Keratinocyte (primary cell): ENCODE data around the gene ABCC3. TPM values are rescaled to one million over a fixed set of nuclear protein-coding genes. Genes with fewer than 3 reads are reported as not detected.

Source experiments
- DNase-seq: peaks from one replicate; pipeline ENCODE4 v3.0.0-alpha.2; 2011; ENCODE audit warnings: low read depth, missing footprints, low spot score
- FAIRE-seq: peaks from 2 replicates; lab custom pipeline; 2011; peaks lifted over from hg19 to GRCh38; lab: Jason Lieb, UNC
- H2AFZ ChIP-seq: 2 replicates; pipeline ENCODE4 v1.6.0; 2012; ENCODE audit warnings: low read length, control low read depth, inconsistent platforms; ENCODE audit not compliant: control insufficient read depth
- H3K27ac ChIP-seq: 2 replicates; pipeline ENCODE4 v1.5.1; 2011; ENCODE audit warnings: low read length; ENCODE audit not compliant: control insufficient read depth, insufficient read depth
- H3K27me3 ChIP-seq: 3 replicates; pipeline ENCODE4 v1.6.0; 2011; ENCODE audit warnings: low read length; ENCODE audit not compliant: control insufficient read depth, insufficient read depth; ENCODE audit errors: extremely low read depth
- H3K36me3 ChIP-seq, 2 experiments: 2 replicates in 1 of 2; 3 replicates in 1 of 2; pipeline ENCODE4 v1.5.1; 2011; ENCODE audit warnings: low read length in 2 of 2, mild to moderate bottlenecking in 1 of 2; ENCODE audit not compliant: control insufficient read depth in 2 of 2, insufficient read depth in 2 of 2; ENCODE audit errors: extremely low read depth in 1 of 2
- H3K4me1 ChIP-seq: 3 replicates; pipeline ENCODE4 v1.5.1; 2011; ENCODE audit warnings: low read length; ENCODE audit not compliant: control insufficient read depth, insufficient read depth; ENCODE audit errors: extremely low read depth
- H3K4me2 ChIP-seq: 3 replicates; pipeline ENCODE4 v1.6.0; 2011; ENCODE audit warnings: low read depth, low read length; ENCODE audit not compliant: control insufficient read depth, insufficient read depth; ENCODE audit errors: extremely low read depth
- H3K4me3 ChIP-seq, 3 experiments: fragments of 200-600 bp in 1 of 3; sonication (generic) in 1 of 3; 2 replicates in 2 of 3; 3 replicates in 1 of 3; pipeline ENCODE4 v1.5.1; 2011 to 2016; ENCODE audit warnings: low read length in 3 of 3, mild to moderate bottlenecking in 3 of 3, control low read depth in 2 of 3, inconsistent platforms in 1 of 3, low read depth in 1 of 3, mixed read lengths in 1 of 3, mixed run types in 1 of 3, moderate library complexity in 1 of 3; ENCODE audit not compliant: control insufficient read depth in 2 of 3, insufficient read depth in 2 of 3; ENCODE audit errors: extremely low read depth in 1 of 3
- H3K79me2 ChIP-seq: 2 replicates; pipeline ENCODE4 v1.6.0; 2012; ENCODE audit warnings: low read length; ENCODE audit not compliant: control insufficient read depth, insufficient read depth
- H3K9ac ChIP-seq: 3 replicates; pipeline ENCODE4 v1.6.0; 2011; ENCODE audit warnings: low read length; ENCODE audit not compliant: control insufficient read depth, insufficient read depth; ENCODE audit errors: extremely low read depth
- H3K9me1 ChIP-seq: 3 replicates; pipeline ENCODE4 v1.6.0; 2011; ENCODE audit warnings: low read length; ENCODE audit not compliant: control insufficient read depth, insufficient read depth; ENCODE audit errors: extremely low read depth
- H3K9me3 ChIP-seq: 2 replicates; pipeline ENCODE4 v1.5.1; 2012; ENCODE audit warnings: low read depth, low read length; ENCODE audit not compliant: control insufficient read depth
- H4K20me1 ChIP-seq: 3 replicates; pipeline ENCODE4 v1.6.0; 2011; ENCODE audit warnings: low read length; ENCODE audit not compliant: control insufficient read depth, insufficient read depth; ENCODE audit errors: extremely low read depth
- CTCF ChIP-seq, 3 experiments: IDR thresholded peaks in 1 of 3; conservative IDR thresholded peaks in 1 of 3; optimal IDR thresholded peaks in 1 of 3; 2 replicates in 2 of 3; 3 replicates in 1 of 3; pipeline versions ENCODE3 to v1.5.1; 2011; ENCODE audit warnings: low read length in 3 of 3, mild to moderate bottlenecking in 3 of 3, moderate library complexity in 2 of 3, control low read depth in 1 of 3, inconsistent platforms in 1 of 3; ENCODE audit not compliant: insufficient read depth in 2 of 3; ENCODE audit errors: extremely low read depth in 1 of 3
- EZH2 ChIP-seq: IDR thresholded peaks from one replicate; pipeline ENCODE4 v1.6.1; 2012; ENCODE audit warnings: inconsistent platforms, mild to moderate bottlenecking, low read length, moderate library complexity
- dilution Hi-C: fragments of 300-500 bp; cut with MboI; formaldehyde crosslinking; loops from one replicate; pipeline ENCODE4 v1.7.0; 2020; ENCODE audit warnings: low sequenced_read_pairs; ENCODE audit not compliant: extremely low pct_ligation_motif_present
- polyA plus RNA-seq, 5 experiments: library from polyadenylated mRNA; depleted of rRNA in 3 of 5; stranded (reverse) in 3 of 5; stranded (forward) in 1 of 5; unstranded in 1 of 5; fragments of >200 nt; gene quantifications; 1 replicate in 1 of 5; 2 replicates in 3 of 5; 3 replicates in 1 of 5; pipeline versions ENCODE4 v1.2.1 to v1.2.3, GENCODE V29; 2011 to 2012; ENCODE audit warnings: missing spikeins in 2 of 5, low read depth in 1 of 5, low replicate concordance in 1 of 5

The ABCC3 gene
- polyA plus RNA-seq, 1 donor (not counting 4 experiments of a cell fraction or from before 2014, with no cell fraction given) = 41.7 TPM

- Histone ChIP-seq H3K27me3 (no peaks in the 10 kb centered on the region), H3K9me3 (no peaks in the 10 kb centered on the region), H2AFZ (no peak overlapping the region), H3K4me3 (no peak overlapping the region), H4K20me1 (no peaks in the 10 kb centered on the region), H3K79me2 (no peaks in the 10 kb centered on the region), H3K9ac (no peak overlapping the region), H3K9me1 (no peaks in the 10 kb centered on the region), H3K4me2 (no peak overlapping the region), H3K27ac (no peak overlapping the region), H3K36me3 (peaks cover 11 to 34% of the 10 kb centered on the region in 2 experiments), H3K4me1 (peaks cover 21% of the 10 kb centered on the region)
- FAIRE-seq = no peak
- dilution Hi-C loops = no loop called here
- no peak for DNase-seq
- no peak for TF ChIP-seq EZH2
Observed at GRCh38 chr17:50689956-50690886, 55.5 kb downstream of the ABCC3 start.

- no peak for TF ChIP-seq EZH2
- no peak for TF ChIP-seq CTCF (optimal IDR thresholded peaks at IDR 0.05 in 1 of 3, IDR thresholded peaks at IDR 0.05 in 1 of 3, conservative IDR thresholded peaks at IDR 0.05 in 1 of 3; ENCODE audit: extremely low read depth in 1 of 3, insufficient read depth in 2 of 3, low read length in 3 of 3)
- no peak overlapping the region for H3K9ac ChIP-seq
- peaks cover 19% of the 10 kb centered on the region for H3K4me1 ChIP-seq
- no peak overlapping the region for H2AFZ ChIP-seq
- H3K27ac ChIP-seq = no peak overlapping the region
- dilution Hi-C loops = no loop called here
- FAIRE-seq = no peak
- no peaks in the 10 kb centered on the region for H3K27me3 ChIP-seq
- H4K20me1 ChIP-seq = no peaks in the 10 kb centered on the region
- H3K9me3 ChIP-seq = no peaks in the 10 kb centered on the region
- DNase-seq = no peak
- H3K4me2 ChIP-seq = no peak overlapping the region
- no peaks in the 10 kb centered on the region for H3K79me2 ChIP-seq
- H3K9me1 ChIP-seq = no peaks in the 10 kb centered on the region
- H3K36me3 ChIP-seq = peaks cover 18 to 40% of the 10 kb centered on the region in 2 experiments
- H3K4me3 ChIP-seq = no peak overlapping the region
Observed at GRCh38 chr17:50690887-50691549, 56.3 kb downstream of the ABCC3 start.
